ENCODE data around the gene LIN7B. TPM values are rescaled to one million over a fixed set of nuclear protein-coding genes. Genes with fewer than 3 reads are reported as not detected.
A peak's percentile ranks its signal among the peaks of the same experiment; 100 is the strongest.

Gene LIN7B
- total and polyA plus RNA-seq, 2 experiments from 2014 or later: 1.2 to 10.5 TPM

DNA sequence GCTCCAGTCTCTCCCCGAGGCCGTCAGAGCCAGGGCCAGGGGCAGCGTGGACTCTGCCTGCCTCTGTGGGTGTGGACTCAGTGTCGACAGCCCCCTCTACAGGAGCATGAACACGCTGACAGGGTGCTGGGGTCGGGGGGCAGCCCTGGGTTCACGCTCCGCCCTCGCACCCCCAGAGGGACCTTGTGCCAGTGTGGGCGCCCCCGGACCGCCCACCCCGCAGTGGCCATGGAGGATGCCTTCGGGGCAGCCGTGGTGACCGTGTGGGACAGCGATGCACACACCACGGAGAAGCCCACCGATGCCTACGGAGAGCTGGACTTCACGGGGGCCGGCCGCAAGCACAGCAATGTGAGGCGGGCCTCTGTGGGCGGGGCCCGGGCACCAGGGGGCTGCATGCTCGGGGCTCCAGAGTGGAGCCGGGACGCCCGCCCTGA is 51.7 kb downstream of the LIN7B start:
- H3K27ac Mint-ChIP-seq: no peak overlapping the region
- DNase-seq (ENCODE audit: low spot score): peak; percentile 48
- H3K36me3 Mint-ChIP-seq (ENCODE audit: low read depth): no peaks in the 10 kb centered on the region
- peak overlapping the region; percentile 55 for H3K4me3 ChIP-seq
- H3K4me1 Mint-ChIP-seq: peaks cover 6% of the 10 kb centered on the region; the same call in 2 of the 3 replicates
- peaks cover 2% of the 10 kb centered on the region for H3K27me3 Mint-ChIP-seq (ENCODE audit: insufficient read depth, low read depth, poor library complexity)
- no peak overlapping the region for H3K27ac ChIP-seq (ENCODE audit: low read depth)
- H3K9me2 ChIP-seq (ENCODE audit: insufficient read depth): no peaks in the 10 kb centered on the region
- no peaks in the 10 kb centered on the region for H3K36me3 ChIP-seq (ENCODE audit: insufficient read depth)
- peak overlapping the region; percentile 81 for H3K4me2 ChIP-seq
- H3K79me2 ChIP-seq (replicated peaks; ENCODE audit: insufficient read depth): no peaks in the 10 kb centered on the region
- H3K4me3 Mint-ChIP-seq: no peak overlapping the region
- TF ChIP-seq, protein P1, sequence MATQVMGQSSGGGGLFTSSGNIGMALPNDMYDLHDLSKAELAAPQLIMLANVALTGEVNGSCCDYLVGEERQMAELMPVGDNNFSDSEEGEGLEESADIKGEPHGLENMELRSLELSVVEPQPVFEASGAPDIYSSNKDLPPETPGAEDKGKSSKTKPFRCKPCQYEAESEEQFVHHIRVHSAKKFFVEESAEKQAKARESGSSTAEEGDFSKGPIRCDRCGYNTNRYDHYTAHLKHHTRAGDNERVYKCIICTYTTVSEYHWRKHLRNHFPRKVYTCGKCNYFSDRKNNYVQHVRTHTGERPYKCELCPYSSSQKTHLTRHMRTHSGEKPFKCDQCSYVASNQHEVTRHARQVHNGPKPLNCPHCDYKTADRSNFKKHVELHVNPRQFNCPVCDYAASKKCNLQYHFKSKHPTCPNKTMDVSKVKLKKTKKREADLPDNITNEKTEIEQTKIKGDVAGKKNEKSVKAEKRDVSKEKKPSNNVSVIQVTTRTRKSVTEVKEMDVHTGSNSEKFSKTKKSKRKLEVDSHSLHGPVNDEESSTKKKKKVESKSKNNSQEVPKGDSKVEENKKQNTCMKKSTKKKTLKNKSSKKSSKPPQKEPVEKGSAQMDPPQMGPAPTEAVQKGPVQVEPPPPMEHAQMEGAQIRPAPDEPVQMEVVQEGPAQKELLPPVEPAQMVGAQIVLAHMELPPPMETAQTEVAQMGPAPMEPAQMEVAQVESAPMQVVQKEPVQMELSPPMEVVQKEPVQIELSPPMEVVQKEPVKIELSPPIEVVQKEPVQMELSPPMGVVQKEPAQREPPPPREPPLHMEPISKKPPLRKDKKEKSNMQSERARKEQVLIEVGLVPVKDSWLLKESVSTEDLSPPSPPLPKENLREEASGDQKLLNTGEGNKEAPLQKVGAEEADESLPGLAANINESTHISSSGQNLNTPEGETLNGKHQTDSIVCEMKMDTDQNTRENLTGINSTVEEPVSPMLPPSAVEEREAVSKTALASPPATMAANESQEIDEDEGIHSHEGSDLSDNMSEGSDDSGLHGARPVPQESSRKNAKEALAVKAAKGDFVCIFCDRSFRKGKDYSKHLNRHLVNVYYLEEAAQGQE (IDR thresholded peaks at IDR 0.05; ENCODE audit: unreplicated experiment): no peak
- TF ChIP-seq STAT1 (IDR thresholded peaks at IDR 0.05; ENCODE audit: unreplicated experiment): no peak
- TF ChIP-seq, protein P2, sequence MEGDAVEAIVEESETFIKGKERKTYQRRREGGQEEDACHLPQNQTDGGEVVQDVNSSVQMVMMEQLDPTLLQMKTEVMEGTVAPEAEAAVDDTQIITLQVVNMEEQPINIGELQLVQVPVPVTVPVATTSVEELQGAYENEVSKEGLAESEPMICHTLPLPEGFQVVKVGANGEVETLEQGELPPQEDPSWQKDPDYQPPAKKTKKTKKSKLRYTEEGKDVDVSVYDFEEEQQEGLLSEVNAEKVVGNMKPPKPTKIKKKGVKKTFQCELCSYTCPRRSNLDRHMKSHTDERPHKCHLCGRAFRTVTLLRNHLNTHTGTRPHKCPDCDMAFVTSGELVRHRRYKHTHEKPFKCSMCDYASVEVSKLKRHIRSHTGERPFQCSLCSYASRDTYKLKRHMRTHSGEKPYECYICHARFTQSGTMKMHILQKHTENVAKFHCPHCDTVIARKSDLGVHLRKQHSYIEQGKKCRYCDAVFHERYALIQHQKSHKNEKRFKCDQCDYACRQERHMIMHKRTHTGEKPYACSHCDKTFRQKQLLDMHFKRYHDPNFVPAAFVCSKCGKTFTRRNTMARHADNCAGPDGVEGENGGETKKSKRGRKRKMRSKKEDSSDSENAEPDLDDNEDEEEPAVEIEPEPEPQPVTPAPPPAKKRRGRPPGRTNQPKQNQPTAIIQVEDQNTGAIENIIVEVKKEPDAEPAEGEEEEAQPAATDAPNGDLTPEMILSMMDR (conservative IDR thresholded peaks at IDR 0.05; ENCODE audit: low read depth in 2 of 2): peak; percentile 45 to 50
- TF ChIP-seq EZH2phosphoT487 (IDR thresholded peaks at IDR 0.05; ENCODE audit: unreplicated experiment): no peak
- TF ChIP-seq, protein P3, sequence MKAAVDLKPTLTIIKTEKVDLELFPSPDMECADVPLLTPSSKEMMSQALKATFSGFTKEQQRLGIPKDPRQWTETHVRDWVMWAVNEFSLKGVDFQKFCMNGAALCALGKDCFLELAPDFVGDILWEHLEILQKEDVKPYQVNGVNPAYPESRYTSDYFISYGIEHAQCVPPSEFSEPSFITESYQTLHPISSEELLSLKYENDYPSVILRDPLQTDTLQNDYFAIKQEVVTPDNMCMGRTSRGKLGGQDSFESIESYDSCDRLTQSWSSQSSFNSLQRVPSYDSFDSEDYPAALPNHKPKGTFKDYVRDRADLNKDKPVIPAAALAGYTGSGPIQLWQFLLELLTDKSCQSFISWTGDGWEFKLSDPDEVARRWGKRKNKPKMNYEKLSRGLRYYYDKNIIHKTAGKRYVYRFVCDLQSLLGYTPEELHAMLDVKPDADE (IDR thresholded peaks at IDR 0.05): no peak
- 0 out of 2 replicates have a peak, but pooled peaks cover 12% of the 10 kb centered on the region for H3K27me3 ChIP-seq (ENCODE audit: insufficient read depth)
- 0 out of 2 replicates have a peak, but pooled peaks cover 2% of the 10 kb centered on the region for H3F3A ChIP-seq (replicated peaks; ENCODE audit: low read depth)
- peak overlapping the region; percentile 84 for H2AFZ ChIP-seq
- ATAC-seq: peak; percentile 93
- no peaks in the 10 kb centered on the region for H3K9me3 Mint-ChIP-seq
- no peaks in the 10 kb centered on the region for H4K20me1 ChIP-seq (replicated peaks; ENCODE audit: insufficient read depth)
- H3K4me1 ChIP-seq (ENCODE audit: insufficient read depth): peaks cover 7% of the 10 kb centered on the region; the same call in 1 of the 2 replicates

DNA sequence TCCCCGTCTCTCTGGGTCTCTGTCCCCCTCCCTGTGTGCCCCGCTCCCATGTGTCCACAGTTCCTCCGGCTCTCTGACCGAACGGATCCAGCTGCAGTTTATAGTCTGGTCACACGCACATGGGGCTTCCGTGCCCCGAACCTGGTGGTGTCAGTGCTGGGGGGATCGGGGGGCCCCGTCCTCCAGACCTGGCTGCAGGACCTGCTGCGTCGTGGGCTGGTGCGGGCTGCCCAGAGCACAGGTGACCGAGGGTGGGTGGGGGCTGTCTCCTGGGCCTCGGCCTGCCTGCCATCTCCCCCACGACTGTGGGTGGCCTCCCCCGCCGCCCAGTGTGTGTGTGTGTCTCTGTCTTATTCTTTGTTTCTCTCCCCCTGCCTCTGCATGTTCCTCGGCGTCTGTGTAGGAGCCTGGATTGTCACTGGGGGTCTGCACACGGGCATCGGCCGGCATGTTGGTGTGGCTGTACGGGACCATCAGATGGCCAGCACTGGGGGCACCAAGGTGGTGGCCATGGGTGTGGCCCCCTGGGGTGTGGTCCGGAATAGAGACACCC is 53.8 kb downstream of the LIN7B start:
- Histone ChIP-seq H3K4me1 (ENCODE audit: insufficient read depth) (peaks cover 7% of the 10 kb centered on the region; the same call in 1 of the 2 replicates), H3K27ac (ENCODE audit: low read depth) (no peak overlapping the region), H3K79me2 (replicated peaks; ENCODE audit: insufficient read depth) (no peaks in the 10 kb centered on the region), H3F3A (replicated peaks; ENCODE audit: low read depth) (0 out of 2 replicates have a peak, but pooled peaks cover 2% of the 10 kb centered on the region), H3K4me3 (no peak overlapping the region), H3K9me2 (ENCODE audit: insufficient read depth) (no peaks in the 10 kb centered on the region), H4K20me1 (replicated peaks; ENCODE audit: insufficient read depth) (no peaks in the 10 kb centered on the region), H3K4me2 (no peak overlapping the region), H3K36me3 (ENCODE audit: insufficient read depth) (no peaks in the 10 kb centered on the region), H2AFZ (no peak overlapping the region), H3K27me3 (ENCODE audit: insufficient read depth) (0 out of 2 replicates have a peak, but pooled peaks cover 12% of the 10 kb centered on the region)
- no peak overlapping the region for H3K27ac Mint-ChIP-seq
- peaks cover 6% of the 10 kb centered on the region; the same call in 2 of the 3 replicates for H3K4me1 Mint-ChIP-seq
- H3K27me3 Mint-ChIP-seq (ENCODE audit: insufficient read depth, low read depth, poor library complexity): peaks cover 2% of the 10 kb centered on the region
- H3K36me3 Mint-ChIP-seq (ENCODE audit: low read depth): no peaks in the 10 kb centered on the region
- no peaks in the 10 kb centered on the region for H3K9me3 Mint-ChIP-seq
- ATAC-seq: no peak
- no peak for DNase-seq (ENCODE audit: low spot score)
- no peak overlapping the region; the same call in 2 of the 3 replicates for H3K4me3 Mint-ChIP-seq
- TF ChIP-seq EZH2 (IDR thresholded peaks at IDR 0.05; ENCODE audit: low read depth, unreplicated experiment) (no peak), JUNB (IDR thresholded peaks at IDR 0.05; ENCODE audit: unreplicated experiment) (no peak), NANOG (IDR thresholded peaks at IDR 0.05; ENCODE audit: borderline replicate concordance) (no peak), ZNF114 (CRISPR knock-in tag; IDR thresholded peaks at IDR 0.05) (no peak), POLR2AphosphoS5 (IDR thresholded peaks at IDR 0.05; ENCODE audit: low read depth) (no peak)
- TF ChIP-seq, protein P1 (IDR thresholded peaks at IDR 0.05; ENCODE audit: unreplicated experiment): no peak
- TF ChIP-seq, protein P2 (conservative IDR thresholded peaks at IDR 0.05; ENCODE audit: low read depth in 2 of 2): no peak

Measured in GM23338 (cell line).